ENCODE measurements around the gene GPR37. TPM values are rescaled to one million over a fixed set of nuclear protein-coding genes. Genes with fewer than 3 reads are reported as not detected.

The GPR37 gene
- polyA plus RNA-seq (2012; rRNA removed) = 0.03 TPM in 1 of 2 replicates, not detected in the other
- 0.03 and 0.05 TPM in 2 replicates for polyA plus RNA-seq (2012; cell fraction: cytosol; rRNA removed)
- 0.02 TPM in 1 of 2 replicates, not detected in the other for polyA plus RNA-seq (2012; cell fraction: nucleus; rRNA removed)

- no peaks in the 10 kb centered on the region for H3F3A ChIP-seq (replicated peaks; ENCODE audit: insufficient read depth)
- no peaks in the 10 kb centered on the region for H3K9me2 ChIP-seq
- H3K79me2 ChIP-seq (ENCODE audit: insufficient read depth) = no peaks in the 10 kb centered on the region
- no peak within 1 kb of the TSS; a peak in 1 of 4 replicates for H3K27ac ChIP-seq (ENCODE audit: low read depth in 2 of 2, low read length in 1 of 2)
- 1% methylated on average over 67 of the region's 81 CpGs for WGBS (ENCODE audit: low lambda C conversion rate)
- ChIA-PET POLR2A (interaction anchor here (0.6 to 1.1 kb wide), 2 partner anchors 539 to 799 kb away, joined by 3 to 4 read pairs; no protein-coding TSS in a partner anchor), CTCF (interaction anchor here (0.7 to 5.7 kb wide), 21 partner anchors 9 to 1271 kb away, joined by 3 to 47 read pairs (median 3); no protein-coding TSS in a partner anchor)
- peak within 1 kb of the TSS; percentile 86 for H3K4me2 ChIP-seq
- H3K36me3 ChIP-seq (replicated peaks in 1 of 2; ENCODE audit: control insufficient read depth in 1 of 2, insufficient read depth in 2 of 2, low read length in 1 of 2) = no peaks in the 10 kb centered on the region
- TF ChIP-seq SMC3 (IDR thresholded peaks at IDR 0.05; ENCODE audit: low read depth, low read length) = peak; percentile 30; the same call in 1 of the 2 replicates
- peak; percentile 51 for TF ChIP-seq RAD21 (IDR thresholded peaks at IDR 0.05; ENCODE audit: low read length)
- TF ChIP-seq NRF1 (IDR thresholded peaks at IDR 0.05; ENCODE audit: low read depth, low read length) = peak; percentile 56; the same call in 1 of the 2 replicates
- no peak for TF ChIP-seq EZH2phosphoT487 (IDR thresholded peaks at IDR 0.05; ENCODE audit: borderline replicate concordance, low read depth)
- TF ChIP-seq CHD2 (IDR thresholded peaks at IDR 0.05; ENCODE audit: low read length, partially characterized antibody) = peak; percentile 3
- TF ChIP-seq MAX (IDR thresholded peaks at IDR 0.05; ENCODE audit: low read depth) = peak; percentile 59; the same call in 1 of the 2 replicates
- TF ChIP-seq USF2 (IDR thresholded peaks at IDR 0.05; ENCODE audit: borderline replicate concordance, low read depth, low read length) = no peak
- DNase-seq = peak; percentile 95
- peak within 1 kb of the TSS; percentile 69 to 75 for H3K4me3 ChIP-seq (ENCODE audit: low read depth in 2 of 2, low read length in 1 of 2)
- peak within 1 kb of the TSS; percentile 21; the same call in 1 of the 2 replicates for H3K9ac ChIP-seq
- no peaks in the 10 kb centered on the region for H4K20me1 ChIP-seq (ENCODE audit: insufficient read depth)
- H3K27me3 ChIP-seq (ENCODE audit: insufficient read depth) = peaks cover 24% of the 10 kb centered on the region
- peaks cover 0 to 14% of the 10 kb centered on the region in 2 experiments; a peak in 1 of 4 replicates for H3K4me1 ChIP-seq (ENCODE audit: control insufficient read depth in 1 of 2, insufficient read depth in 2 of 2, low read depth in 1 of 2, low read length in 1 of 2)
- no peaks in the 10 kb centered on the region for H3K9me3 ChIP-seq
- H2AFZ ChIP-seq (ENCODE audit: low read depth) = peak within 1 kb of the TSS; percentile 95
Observed at GRCh38 chr7:124765401-124766352, at the start of gene GPR37. Gene GPR37 (minus strand): TSS chr7:124765792. CDS start chr7:124764976, 816 bp downstream.

GRCh38 chr7:124813994-124814798 is 48.6 kb upstream of the GPR37 start:
- no peak overlapping the region for H3K9ac ChIP-seq
- H3F3A ChIP-seq (replicated peaks; ENCODE audit: insufficient read depth) = no peaks in the 10 kb centered on the region
- no peaks in the 10 kb centered on the region for H3K4me1 ChIP-seq (ENCODE audit: control insufficient read depth in 1 of 2, insufficient read depth in 2 of 2, low read depth in 1 of 2, low read length in 1 of 2)
- no peak for DNase-seq
- H2AFZ ChIP-seq (ENCODE audit: low read depth) = no peak overlapping the region
- ChIA-PET POLR2A (no interaction called here), CTCF (interaction anchor here (0.9 to 2.2 kb wide), 3 partner anchors 12 to 29 kb away, joined by 3 to 7 read pairs (median 3); no protein-coding TSS in a partner anchor)
- H3K79me2 ChIP-seq (ENCODE audit: insufficient read depth) = no peaks in the 10 kb centered on the region
- WGBS (ENCODE audit: low lambda C conversion rate) = 49% methylated on average over 2 of the region's 2 CpGs
- H3K27ac ChIP-seq (ENCODE audit: low read depth in 2 of 2, low read length in 1 of 2) = no peak overlapping the region
- H4K20me1 ChIP-seq (ENCODE audit: insufficient read depth) = no peaks in the 10 kb centered on the region
- TF ChIP-seq RFX5 (IDR thresholded peaks at IDR 0.05; ENCODE audit: low read length) = no peak
- H3K4me3 ChIP-seq (ENCODE audit: low read depth in 2 of 2, low read length in 1 of 2) = no peak overlapping the region
- H3K4me2 ChIP-seq = no peak overlapping the region
- no peaks in the 10 kb centered on the region for H3K9me2 ChIP-seq
- H3K9me3 ChIP-seq = no peaks in the 10 kb centered on the region
- no peaks in the 10 kb centered on the region for H3K27me3 ChIP-seq (ENCODE audit: insufficient read depth)
- H3K36me3 ChIP-seq (replicated peaks in 1 of 2; ENCODE audit: control insufficient read depth in 1 of 2, insufficient read depth in 2 of 2, low read length in 1 of 2) = peaks cover 0 to 2% of the 10 kb centered on the region in 2 experiments

Data from SK-N-SH (cell line).